GM08714 (cell line): Measurements from ENCODE around the gene CABS1.

Experiments
- H3K4me3 ChIP-seq: fragments of 200-500 bp; sonication (Bioruptor generic); 2 replicates; pipeline ENCODE4 v1.5.1; 2014; ENCODE audit warnings: mild to moderate bottlenecking, low read length, inconsistent platforms
- ZNF274 ChIP-seq: IDR thresholded peaks from 2 replicates; pipeline ENCODE4 v1.6.1; 2012; ENCODE audit warnings: mild to moderate bottlenecking, low read depth, low read length

CABS1 gene

DNA sequence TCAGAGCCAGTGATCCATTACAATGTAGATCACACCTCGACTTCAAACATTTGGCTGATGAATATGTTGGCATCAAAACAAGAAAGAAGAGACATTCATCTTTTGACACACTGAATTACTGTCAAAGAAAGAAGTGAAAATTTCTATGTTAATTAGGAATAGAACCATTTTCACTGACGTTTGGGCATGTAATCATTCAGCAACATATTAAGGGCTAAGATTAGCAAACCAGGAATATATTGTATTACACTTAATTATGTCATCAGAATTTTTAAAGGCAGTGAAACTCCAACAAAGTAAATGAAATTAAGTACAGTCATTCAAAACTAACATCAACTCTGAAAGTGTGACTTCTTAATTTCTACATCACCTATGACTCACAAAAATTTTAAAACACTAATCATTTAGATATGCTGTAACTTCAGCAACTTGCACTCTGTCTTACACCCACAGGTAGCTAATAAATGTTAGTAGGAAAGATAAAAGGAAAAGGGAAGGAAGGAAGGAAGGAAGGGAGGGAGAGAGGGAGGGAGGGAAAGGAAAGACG lies 24.4 kb downstream of the CABS1 start:
- no peak for TF ChIP-seq ZNF274
- no peak overlapping the region for H3K4me3 ChIP-seq

DNA sequence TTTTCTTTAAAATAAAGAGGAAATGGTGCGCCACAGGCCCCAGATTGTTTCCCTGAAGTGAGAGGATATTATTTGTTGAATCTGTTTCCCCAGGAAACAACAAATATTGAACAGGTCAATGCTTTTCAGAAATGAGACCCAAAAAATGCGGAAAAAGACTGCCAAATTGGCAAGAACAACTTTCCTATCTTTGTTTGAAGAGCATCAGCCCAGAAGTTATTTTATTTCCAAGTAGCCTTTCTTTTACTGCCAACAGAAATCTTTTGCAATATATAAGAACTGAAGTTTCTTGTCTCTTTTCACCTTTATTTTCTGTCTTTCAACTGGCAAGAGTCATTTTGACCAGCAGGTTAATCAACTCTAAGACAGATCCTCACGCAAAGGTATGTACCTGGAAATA lies 25.7 kb downstream of the CABS1 start, which contains the start of gene SMR3A:
SMR3A (plus strand) TSS at position 301 of the 400 bp plus-strand sequence. CDS start 1,356 bp downstream, outside the sequence.
- H3K4me3 ChIP-seq: no peak within 1 kb of the TSS
- TF ChIP-seq ZNF274: no peak

DNA sequence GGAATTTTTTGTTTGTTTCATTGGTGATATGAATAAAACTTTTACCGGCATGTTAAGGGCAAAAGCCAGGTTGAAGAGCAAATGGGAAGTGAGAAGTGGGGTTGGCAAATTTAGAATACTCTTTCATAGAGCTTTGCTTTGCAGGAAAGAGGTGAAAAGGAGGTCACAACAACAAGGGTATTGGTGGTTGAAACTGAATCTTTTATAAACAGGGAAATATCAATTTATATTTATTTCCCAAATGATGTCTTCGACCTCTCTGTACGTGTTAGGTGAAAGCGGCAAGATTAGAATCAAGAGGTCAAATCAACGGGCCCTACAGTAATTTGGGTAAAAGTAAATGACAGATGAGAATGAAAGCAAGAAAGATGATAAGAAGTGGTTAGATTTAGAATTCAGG lies 29.2 kb downstream of the CABS1 start:
- no peak for TF ChIP-seq ZNF274
- no peak overlapping the region for H3K4me3 ChIP-seq

DNA sequence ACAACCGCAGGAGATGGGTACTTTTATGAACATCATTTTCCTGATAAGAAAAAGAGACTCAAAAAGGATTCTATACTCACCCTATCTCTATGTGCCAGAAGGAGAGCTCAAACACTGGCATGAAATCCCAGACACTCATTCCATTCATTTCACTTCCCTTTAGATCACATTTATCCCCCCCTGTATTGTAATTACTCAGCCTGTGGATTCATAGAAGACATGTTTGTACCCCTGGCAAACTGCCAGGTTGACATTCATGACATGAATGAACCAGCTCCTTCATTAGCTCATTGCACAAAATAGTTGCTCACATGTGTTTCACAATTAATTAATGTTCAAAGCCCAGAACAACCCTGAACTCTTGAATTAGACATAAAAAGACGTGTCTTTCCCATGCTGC lies 30.7 kb downstream of the CABS1 start:
- no peak for TF ChIP-seq ZNF274
- H3K4me3 ChIP-seq: no peak overlapping the region

DNA sequence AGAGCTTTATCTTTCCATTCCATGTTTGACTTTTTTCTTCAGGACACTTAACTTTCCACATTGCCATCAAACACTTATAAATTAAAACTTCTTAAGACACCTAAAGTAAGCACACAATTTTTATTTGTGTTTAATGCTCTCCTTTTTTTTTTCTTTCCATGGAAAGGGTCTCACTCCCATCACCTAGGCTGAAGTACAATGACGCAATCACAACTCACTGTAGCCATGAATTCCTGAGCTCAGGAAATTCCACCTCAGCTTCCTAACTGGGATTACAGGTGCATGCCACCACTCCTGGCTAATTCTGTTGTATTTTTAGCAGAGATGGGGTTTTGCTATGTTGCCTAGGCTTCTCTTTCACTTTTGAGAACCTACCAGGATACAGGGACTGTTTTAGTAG lies 33.0 kb downstream of the CABS1 start:
- TF ChIP-seq ZNF274: no peak
- no peak overlapping the region for H3K4me3 ChIP-seq

DNA sequence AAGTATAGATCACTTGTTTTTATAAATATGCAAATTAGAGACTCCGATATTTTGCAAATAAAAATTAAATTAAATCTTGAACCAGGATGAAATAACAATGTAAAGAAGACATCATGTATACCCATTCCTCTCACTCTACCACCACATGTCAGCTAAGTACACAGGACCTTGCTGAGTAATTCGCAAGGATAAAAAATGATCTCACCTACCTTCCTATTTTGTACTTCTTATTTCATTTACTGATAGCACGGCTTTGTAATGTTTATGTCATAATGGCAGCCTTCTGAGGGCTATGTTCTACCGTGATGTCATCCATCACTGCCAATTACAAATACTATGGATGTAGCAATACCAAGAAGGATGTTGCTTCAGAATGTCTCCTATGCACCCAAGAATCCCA lies 37.2 kb downstream of the CABS1 start:
- no peak overlapping the region for H3K4me3 ChIP-seq
- TF ChIP-seq ZNF274: no peak

DNA sequence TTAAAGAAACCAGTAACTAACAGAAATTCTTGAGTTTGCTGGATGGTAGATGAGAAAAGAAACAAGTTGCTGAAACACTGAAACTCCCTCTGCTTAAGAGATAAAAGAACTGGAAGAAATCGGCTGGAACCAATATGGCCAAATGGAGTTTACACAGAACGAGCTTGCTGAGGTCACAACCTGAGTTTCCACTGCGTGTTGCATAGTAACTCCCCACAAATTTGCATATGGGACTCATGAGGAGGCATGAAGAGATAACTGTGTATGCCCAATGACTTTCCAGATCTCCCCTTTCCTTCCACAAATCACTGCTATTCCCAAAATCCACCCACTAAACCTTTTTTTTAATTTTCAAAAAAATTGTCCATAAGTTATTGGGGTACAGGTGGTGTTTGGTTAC lies 38.0 kb downstream of the CABS1 start:
- no peak overlapping the region for H3K4me3 ChIP-seq
- no peak for TF ChIP-seq ZNF274

DNA sequence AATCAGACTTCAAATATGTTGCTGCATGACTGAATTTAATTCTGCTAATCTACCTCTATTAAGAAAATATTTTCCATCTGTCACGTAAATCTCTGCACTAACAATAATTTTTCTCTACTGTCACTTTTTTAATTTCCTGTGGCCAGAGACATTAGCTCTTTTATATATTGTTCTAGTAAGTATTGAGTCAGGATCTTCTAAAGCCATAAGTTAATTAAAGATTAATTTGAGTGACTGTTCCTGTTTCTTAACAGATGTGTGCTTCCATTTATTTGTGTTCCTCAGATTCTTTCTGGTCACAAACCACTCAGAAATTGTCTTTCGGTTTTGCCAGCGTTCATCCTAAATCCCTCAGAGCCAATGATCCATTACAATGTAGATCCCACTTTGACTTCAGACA lies 45.8 kb downstream of the CABS1 start:
- no peak overlapping the region for H3K4me3 ChIP-seq
- no peak for TF ChIP-seq ZNF274

DNA sequence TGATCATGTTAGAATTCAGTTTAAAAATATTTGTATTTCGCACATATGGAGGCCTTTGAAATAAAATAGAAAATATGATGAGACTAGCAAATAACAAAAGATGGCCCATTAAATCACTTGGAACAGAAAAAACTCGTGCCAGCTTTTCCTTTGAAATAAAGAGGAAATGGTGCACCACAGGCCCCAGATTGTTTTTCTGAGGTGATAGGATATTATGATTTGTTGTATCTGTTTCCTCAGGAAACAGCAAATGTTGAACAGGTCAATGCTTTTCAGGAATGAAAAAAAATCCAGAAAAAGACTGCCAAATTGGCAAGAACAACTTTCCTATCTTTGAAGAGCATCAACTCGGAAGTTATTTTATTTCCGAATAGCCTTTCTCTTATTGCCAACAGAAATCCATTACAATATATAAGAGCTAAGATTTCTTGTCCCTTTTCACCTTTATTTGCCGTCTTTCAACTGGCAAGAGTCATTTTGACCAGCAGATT lies 48.0 kb downstream of the CABS1 start, which contains the start of gene SMR3B:
SMR3B (plus strand) TSS at position 441 of the 491 bp plus-strand sequence. CDS start 1,380 bp downstream, outside the sequence.
- H3K4me3 ChIP-seq: no peak within 1 kb of the TSS
- TF ChIP-seq ZNF274: no peak
